GM19025 (cell line): ENCODE data around the gene SLC30A10.
"Not testable (repeated sequence)": the region's sequence is repeated elsewhere in the genome, so short reads cannot be mapped to it uniquely, and the experiment has no call there.

Source experiments
- ATAC-seq: cut with Tn5 transposase; IDR thresholded peaks from one replicate; pipeline ENCODE4 v1.9.1; 2021; ENCODE audit warnings: mild to moderate bottlenecking, low read depth, moderate library complexity; ENCODE audit not compliant: unreplicated experiment

The SLC30A10 gene

DNA sequence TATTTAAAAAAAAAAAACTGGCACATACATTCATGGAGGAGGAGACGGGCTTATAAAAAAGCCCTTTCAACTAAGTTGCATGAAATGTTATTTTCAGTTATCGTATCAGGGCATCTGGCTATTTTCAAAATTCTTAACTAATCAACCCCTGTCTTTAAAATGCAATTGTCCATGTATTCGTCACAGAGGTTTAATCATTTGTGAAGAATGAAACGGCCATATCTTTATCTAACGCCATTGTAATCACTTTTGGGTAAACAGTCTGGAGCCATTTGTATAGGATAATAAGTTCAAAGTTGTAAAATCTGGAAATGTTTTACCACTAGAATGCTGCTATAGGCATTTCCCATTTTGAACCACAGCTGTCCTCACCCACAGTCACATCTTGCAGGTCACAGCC, 30.4 kb downstream of the SLC30A10 start:
- ATAC-seq: no peak

DNA sequence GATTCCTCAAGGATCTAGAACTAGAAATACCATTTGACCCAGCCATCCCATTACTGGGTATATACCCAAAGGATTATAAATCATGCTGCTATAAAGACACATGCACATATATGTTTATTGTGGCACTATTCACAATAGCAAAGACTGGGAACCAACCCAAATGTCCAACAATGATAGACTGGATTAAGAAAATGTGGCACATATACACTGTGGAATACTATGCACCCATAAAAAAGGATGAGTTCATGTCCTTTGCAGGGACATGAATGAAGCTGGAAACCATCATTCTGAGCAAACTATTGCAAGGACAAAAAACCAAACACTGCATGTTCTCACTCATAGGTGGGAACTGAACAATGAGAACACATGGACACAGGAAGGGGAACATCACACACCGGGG, 36.1 kb downstream of the SLC30A10 start:
- not testable (repeated sequence) for ATAC-seq

DNA sequence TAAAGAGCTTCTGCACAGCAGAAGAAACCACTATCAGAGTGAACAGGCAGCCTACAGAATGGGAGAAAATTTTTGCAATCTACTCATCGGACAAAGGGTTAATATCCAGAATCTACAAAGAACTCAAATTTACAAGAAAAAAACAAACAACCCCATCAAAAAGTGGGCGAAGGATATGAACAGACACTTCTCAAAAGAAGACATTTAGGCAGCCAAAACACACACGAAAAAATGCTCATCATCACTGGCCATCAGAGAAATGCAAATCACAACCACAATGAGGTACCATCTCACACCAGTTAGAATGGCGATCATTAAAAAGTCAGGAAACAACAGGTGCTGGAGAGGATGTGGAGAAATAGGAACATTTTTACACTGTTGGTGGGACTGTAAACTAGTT, 36.5 kb downstream of the SLC30A10 start:
- not testable (repeated sequence) for ATAC-seq

GRCh38 chr1:219888667-219889066, 39.7 kb downstream of the SLC30A10 start:
- ATAC-seq: not testable (repeated sequence)

DNA sequence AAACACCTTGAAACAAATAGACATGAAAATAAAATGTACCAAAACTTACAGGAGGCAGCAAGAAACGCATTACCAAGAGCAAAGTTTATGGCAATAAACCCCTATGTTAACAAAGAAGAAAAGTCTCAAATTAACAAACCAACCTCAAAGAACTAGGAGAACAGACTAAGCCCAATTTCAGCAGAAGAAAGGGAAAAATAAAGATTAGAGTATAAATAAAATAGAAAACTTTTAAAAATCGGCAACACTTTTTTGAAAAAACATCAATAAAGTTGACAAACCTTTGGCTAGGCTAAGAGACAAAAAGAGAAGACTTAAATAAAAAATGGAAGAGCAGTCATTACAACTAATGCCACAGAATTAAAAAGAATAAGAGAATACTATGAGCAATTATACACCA, 42.7 kb downstream of the SLC30A10 start:
- ATAC-seq: no peak

GRCh38 chr1:219883400-219884332, 44.7 kb downstream of the SLC30A10 start:
- no peak for ATAC-seq

DNA sequence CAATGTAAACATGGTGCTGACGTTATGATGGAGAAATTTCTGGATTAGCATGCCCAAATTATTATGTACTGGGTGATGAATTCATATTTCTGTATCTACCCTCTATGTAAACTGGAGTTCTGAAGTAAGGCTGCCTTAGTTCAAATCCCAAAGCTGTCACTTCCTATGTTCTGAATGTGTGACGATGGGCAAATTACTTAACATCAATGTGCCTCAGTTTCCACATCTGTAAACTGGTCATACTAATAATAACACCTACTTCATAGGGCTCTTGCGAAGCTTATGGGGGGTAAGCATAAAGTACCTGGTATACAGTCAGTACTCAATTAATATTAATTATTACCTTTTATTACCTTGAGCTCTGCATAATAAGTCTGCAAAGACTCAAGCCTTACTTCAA, 45.6 kb downstream of the SLC30A10 start:
- ATAC-seq: no peak

- no peak for ATAC-seq
These were observed 46.3 kb downstream of the SLC30A10 start for GRCh38 chr1:219882096-219882495.

DNA sequence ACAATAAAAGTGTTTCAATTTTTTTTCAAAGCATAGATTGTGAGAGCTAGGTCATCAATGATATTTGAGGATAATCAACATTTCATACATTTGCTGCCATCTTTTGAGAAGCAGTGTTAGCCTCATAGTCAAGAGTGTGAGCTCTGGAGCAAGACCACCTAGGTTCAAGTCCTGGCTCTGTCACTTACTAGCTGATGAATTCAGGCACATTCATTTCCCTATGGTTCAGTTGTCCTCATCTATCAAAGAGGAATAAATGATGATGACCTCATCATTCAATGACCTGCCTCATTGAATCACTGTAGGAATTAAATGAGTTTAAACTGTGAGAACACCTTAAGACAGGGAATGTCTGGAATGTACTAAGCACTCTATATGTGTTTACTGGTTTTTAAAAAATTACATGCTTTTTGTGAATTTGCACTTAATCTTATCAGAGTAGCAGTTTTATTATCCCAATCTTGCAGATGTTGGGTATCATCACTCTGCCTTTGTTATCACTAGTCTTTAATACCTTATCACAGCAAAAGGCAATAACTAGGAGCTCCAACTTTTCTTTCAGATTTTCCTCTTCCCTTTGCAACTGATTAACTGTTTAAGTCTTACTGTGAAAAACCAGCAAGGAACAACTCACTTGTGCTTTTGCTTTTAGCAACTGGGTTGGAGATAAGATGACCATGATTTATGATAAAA, 47.4 kb downstream of the SLC30A10 start:
- no peak for ATAC-seq

- no peak for ATAC-seq
These were observed 51.6 kb downstream of the SLC30A10 start for GRCh38 chr1:219876798-219877209.

GRCh38 chr1:219875860-219876259, 52.5 kb downstream of the SLC30A10 start:
- ATAC-seq: no peak

DNA sequence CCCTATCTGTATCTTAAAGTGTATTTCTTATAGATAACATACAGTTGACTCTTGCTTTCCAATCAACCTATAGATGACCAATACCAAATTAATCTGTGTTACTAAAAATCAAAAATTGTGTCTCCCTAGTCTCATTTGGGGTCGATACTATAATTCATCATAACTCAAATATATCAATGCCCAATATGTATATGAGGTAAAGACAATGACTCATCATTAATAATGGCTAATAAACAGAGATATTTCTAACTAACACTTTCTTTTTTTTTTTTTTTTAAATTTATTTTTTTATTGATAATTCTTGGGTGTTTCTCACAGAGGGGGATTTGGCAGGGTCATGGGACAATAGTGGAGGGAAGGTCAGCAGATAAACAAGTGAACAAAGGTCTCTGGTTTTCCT, 55.8 kb downstream of the SLC30A10 start:
- not testable (repeated sequence) for ATAC-seq

DNA sequence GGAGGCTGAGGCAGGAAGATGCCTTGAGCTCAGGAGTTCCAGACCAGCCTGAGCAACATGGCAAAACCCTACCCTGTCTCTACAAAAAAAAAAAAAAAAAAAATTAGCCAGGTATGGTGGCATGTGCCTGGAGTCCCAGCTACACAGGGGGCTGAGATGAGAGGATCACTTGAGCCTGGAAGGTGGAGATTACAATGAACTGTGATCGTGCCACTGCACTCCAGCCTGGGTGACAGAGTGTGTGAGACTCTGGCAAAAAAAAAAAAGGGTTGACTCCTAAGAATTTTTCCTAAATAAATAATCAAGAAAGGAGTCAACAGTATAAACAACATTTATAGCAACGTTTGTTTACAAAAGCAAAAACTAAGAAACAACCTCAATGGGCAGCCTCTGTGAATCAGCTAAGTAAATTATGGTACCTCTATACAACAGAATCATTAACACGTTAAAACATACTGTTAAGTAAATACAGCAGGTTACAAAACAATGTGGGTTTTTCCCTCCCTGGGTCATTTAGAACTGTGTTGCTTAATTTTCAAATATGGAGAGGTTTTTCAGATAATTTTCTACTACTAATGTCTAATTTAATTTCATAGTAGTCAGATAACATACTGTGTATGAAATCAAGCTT, 56.8 kb downstream of the SLC30A10 start:
- ATAC-seq: no peak

DNA sequence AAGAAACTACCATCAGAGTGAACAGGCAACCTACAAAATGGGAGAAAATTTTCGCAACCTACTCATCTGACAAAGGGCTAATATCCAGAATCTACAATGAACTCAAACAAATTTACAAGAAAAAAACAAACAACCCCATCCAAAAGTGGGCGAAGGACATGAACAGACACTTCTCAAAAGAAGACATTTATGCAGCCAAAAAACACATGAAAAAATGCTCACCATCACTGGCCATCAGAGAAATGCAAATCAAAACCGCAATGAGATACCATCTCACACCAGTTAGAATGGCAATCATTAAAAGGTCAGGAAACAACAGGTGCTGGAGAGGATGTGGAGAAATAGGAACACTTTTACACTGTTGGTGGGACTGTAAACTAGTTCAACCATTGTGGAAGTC, 59.7 kb downstream of the SLC30A10 start:
- ATAC-seq: not testable (repeated sequence)
